KOPT-K1 (cell line): ENCODE data around the gene NKTR.

Experiments
- H3K27ac ChIP-seq: fragments of 200-600 bp; sonication (generic); 2 replicates; pipeline ENCODE4 v1.5.1; 2016; ENCODE audit warnings: antibody characterized with exemption, mild to moderate bottlenecking, low read depth, low read length; ENCODE audit not compliant: poor library complexity, severe bottlenecking
- H3K36me3 ChIP-seq: fragments of 200-600 bp; sonication (generic); 2 replicates; pipeline ENCODE4 v1.5.1; 2017; ENCODE audit warnings: antibody characterized with exemption, mild to moderate bottlenecking, low read length, moderate library complexity; ENCODE audit not compliant: insufficient read depth
- H3K9me3 ChIP-seq: fragments of 200-600 bp; sonication (generic); 2 replicates; pipeline ENCODE4 v1.5.1; 2017; ENCODE audit warnings: antibody characterized with exemption, low read length, mild to moderate bottlenecking; ENCODE audit not compliant: insufficient read depth, poor library complexity, severe bottlenecking

NKTR gene

DNA sequence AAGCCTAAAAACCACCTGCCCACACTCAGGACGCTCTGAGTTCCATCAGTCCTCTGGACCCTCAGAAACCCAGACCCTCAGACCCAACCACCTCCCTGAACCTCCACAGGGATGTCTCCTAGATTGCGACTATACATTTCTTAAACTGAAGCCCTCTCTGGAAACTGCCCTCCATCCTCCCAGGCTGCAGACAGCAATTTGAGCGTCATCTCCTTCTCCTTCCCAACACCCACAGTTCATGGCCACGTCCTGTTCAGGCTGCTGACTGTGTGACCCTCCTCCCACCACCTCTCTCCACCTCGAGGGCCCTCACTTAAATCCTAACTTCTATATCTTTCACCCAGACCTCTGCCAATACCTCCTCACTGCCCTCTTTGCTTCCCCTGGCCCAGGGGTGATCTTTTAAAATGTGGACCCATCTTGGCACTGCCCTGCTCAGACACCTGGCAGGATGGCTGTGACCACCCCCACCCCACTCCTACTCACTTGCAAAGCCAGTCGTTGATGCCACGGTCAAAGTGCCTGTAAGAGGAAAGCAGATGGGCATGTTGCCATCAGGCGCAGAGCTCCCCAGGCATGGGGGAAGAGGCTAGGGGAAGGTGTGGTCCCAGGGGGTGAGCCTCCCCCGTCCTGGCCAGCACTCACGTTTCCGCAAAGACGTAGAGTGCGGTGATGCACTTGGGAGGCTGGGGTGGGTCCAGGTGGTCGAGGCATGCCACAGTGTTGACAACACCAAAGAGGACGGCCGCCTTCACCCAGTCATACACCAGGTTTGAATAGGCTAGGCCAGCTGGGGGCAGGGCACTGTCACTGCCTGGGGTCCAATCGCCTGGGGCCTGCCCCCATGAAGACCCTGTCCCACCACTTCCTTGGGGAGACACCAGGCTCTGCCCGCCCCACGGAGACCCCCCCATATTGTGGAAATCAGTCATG lies 96.1 kb downstream of the NKTR start:
- Histone ChIP-seq H3K9me3 (no peaks in the 10 kb centered on the region), H3K36me3 (no peaks in the 10 kb centered on the region), H3K27ac (no peak overlapping the region)

GRCh38 chr3:42697289-42698051 lies 97.0 kb downstream of the NKTR start:
- no peaks in the 10 kb centered on the region for H3K36me3 ChIP-seq
- H3K9me3 ChIP-seq = no peaks in the 10 kb centered on the region
- no peak overlapping the region for H3K27ac ChIP-seq
